Endothelial cell of umbilical vein (primary cell): ENCODE results near the gene SEMA5A. TPM values are rescaled to one million over a fixed set of nuclear protein-coding genes. Genes with fewer than 3 reads are reported as not detected.

ENCODE experiments used
- BruUV-seq: library from RNA; stranded (reverse); fragments of 400-500 nt; replicated peaks from 2 replicates; lab custom pipeline; 2021; lab: Mats Ljungman, UMichigan
- CTCF ChIA-PET: fragments of 300-600, 350-600 bp; sonication (Branson Sonifier 250); formaldehyde crosslinking; loops from one replicate; lab custom pipeline; 2021; ENCODE audit warnings: antibody characterized with exemption, inconsistent platforms; lab: Charles Lee
- POLR2A ChIA-PET: fragments of 300-600, 350-600 bp; sonication (Branson Sonifier 250); formaldehyde crosslinking; loops from one replicate; lab custom pipeline; 2021; ENCODE audit warnings: antibody characterized with exemption, inconsistent platforms; lab: Charles Lee
- DNase-seq: peaks from one replicate; pipeline ENCODE4 v3.0.0-alpha.2; 2011; ENCODE audit warnings: low read depth, low spot score
- FAIRE-seq: peaks from 2 replicates; lab custom pipeline; 2011; peaks lifted over from hg19 to GRCh38; lab: Jason Lieb, UNC
- H2AFZ ChIP-seq: 2 replicates; pipeline ENCODE4 v1.6.0; 2012; ENCODE audit warnings: low read depth, low read length, control low read depth, inconsistent platforms
- H3K27ac ChIP-seq: 2 replicates; pipeline ENCODE4 v1.5.1; 2011; ENCODE audit warnings: low read depth, mild to moderate bottlenecking, control low read depth, low read length, moderate library complexity; ENCODE audit not compliant: insufficient read depth
- H3K27me3 ChIP-seq, 2 experiments: 2 replicates each; pipeline versions ENCODE4 v1.6.0 to v1.6.1; 2011; ENCODE audit warnings: low read length in 2 of 2, mixed read lengths in 1 of 2; ENCODE audit not compliant: control insufficient read depth in 2 of 2, insufficient read depth in 2 of 2
- H3K36me3 ChIP-seq, 2 experiments: 2 replicates in 1 of 2; 3 replicates in 1 of 2; pipeline ENCODE4 v1.5.1; 2011; ENCODE audit warnings: low read length in 2 of 2, mild to moderate bottlenecking in 1 of 2, moderate library complexity in 1 of 2; ENCODE audit not compliant: control insufficient read depth in 2 of 2, insufficient read depth in 2 of 2; ENCODE audit errors: extremely low read depth in 1 of 2
- H3K4me1 ChIP-seq: 3 replicates; pipeline ENCODE4 v1.5.1; 2011; ENCODE audit warnings: mild to moderate bottlenecking, low read length; ENCODE audit not compliant: control insufficient read depth, insufficient read depth; ENCODE audit errors: extremely low read depth
- H3K4me2 ChIP-seq: 2 replicates; pipeline ENCODE4 v1.6.1; 2011; ENCODE audit warnings: low read length, control low read depth, mixed read lengths; ENCODE audit not compliant: insufficient read depth
- H3K4me3 ChIP-seq, 3 experiments: fragments of 200-600 bp in 1 of 3; sonication (generic), shearing (Covaris generic) in 1 of 3; replicated peaks in 1 of 3; 2 replicates each; pipeline ENCODE4 v1.5.1; 2011 to 2016; ENCODE audit warnings: control low read depth in 3 of 3, low read length in 3 of 3, mild to moderate bottlenecking in 2 of 3, inconsistent platforms in 1 of 3, low read depth in 1 of 3, moderate library complexity in 1 of 3; ENCODE audit not compliant: insufficient read depth in 1 of 3
- H3K79me2 ChIP-seq: 2 replicates; pipeline ENCODE4 v1.6.0; 2012; ENCODE audit warnings: low read length, inconsistent platforms; ENCODE audit not compliant: control insufficient read depth, insufficient read depth
- H3K9ac ChIP-seq: replicated peaks from 2 replicates; pipeline ENCODE3; 2011; ENCODE audit warnings: low read length, control low read depth; ENCODE audit not compliant: insufficient read depth; ENCODE audit errors: extremely low read depth
- H3K9me1 ChIP-seq: replicated peaks from 3 replicates; pipeline ENCODE4 v1.6.0; 2011; ENCODE audit warnings: mild to moderate bottlenecking, low read length; ENCODE audit not compliant: control insufficient read depth, insufficient read depth; ENCODE audit errors: extremely low read depth
- H3K9me3 ChIP-seq: replicated peaks from 2 replicates; pipeline ENCODE4 v1.5.1; 2012; ENCODE audit warnings: low read length, inconsistent platforms; ENCODE audit not compliant: control insufficient read depth, insufficient read depth
- H4K20me1 ChIP-seq: replicated peaks from 2 replicates; pipeline ENCODE3; 2011; ENCODE audit warnings: mild to moderate bottlenecking, low read length; ENCODE audit not compliant: control insufficient read depth, insufficient read depth; ENCODE audit errors: extremely low read depth
- EZH2 ChIP-seq: IDR thresholded peaks from 2 replicates; pipeline ENCODE4 v1.6.1; 2012; ENCODE audit warnings: borderline replicate concordance, low read depth, mild to moderate bottlenecking, moderate library complexity, low read length, inconsistent platforms; ENCODE audit not compliant: severe bottlenecking
- FOS ChIP-seq: IDR thresholded peaks from 2 replicates; pipeline ENCODE4 v1.6.1; 2011; ENCODE audit warnings: mild to moderate bottlenecking, low read length, moderate library complexity, borderline replicate concordance; ENCODE audit not compliant: insufficient read depth
- GATA2 ChIP-seq: IDR thresholded peaks from 2 replicates; pipeline ENCODE4 v1.7.0; 2011; ENCODE audit warnings: low read depth, mild to moderate bottlenecking, moderate library complexity, mixed read lengths, low read length; ENCODE audit not compliant: insufficient read length, insufficient read depth
- JUN ChIP-seq: IDR thresholded peaks from 2 replicates; pipeline ENCODE4 v1.6.1; 2011; ENCODE audit warnings: borderline replicate concordance, low read depth; ENCODE audit not compliant: insufficient read length, insufficient read depth
- MYC ChIP-seq: IDR thresholded peaks from one replicate; pipeline ENCODE4 v1.6.1; 2011; ENCODE audit warnings: mild to moderate bottlenecking, low read depth, low read length
- POLR2A ChIP-seq: IDR thresholded peaks from 2 replicates; pipeline ENCODE4 v1.6.1; 2012; ENCODE audit warnings: low read depth, mild to moderate bottlenecking, control low read depth, low read length
- POLR2AphosphoS5 ChIP-seq: IDR thresholded peaks from 2 replicates; pipeline ENCODE4 v1.6.1; 2012; ENCODE audit warnings: low read depth, mild to moderate bottlenecking, control low read depth, low read length, moderate library complexity; ENCODE audit not compliant: insufficient read depth
- dilution Hi-C: fragments of 300-500 bp; cut with MboI; formaldehyde crosslinking; loops from one replicate; pipeline ENCODE4 v1.15.0; 2019; ENCODE audit warnings: low sequenced_read_pairs; ENCODE audit not compliant: extremely low pct_ligation_motif_present
- intact Hi-C: fragments of 100-400 bp; cut with micrococcal nuclease; formaldehyde crosslinking; loops from one replicate; pipeline ENCODE4 v1.10.0; 2022
- polyA plus RNA-seq, 4 experiments: library from polyadenylated mRNA; depleted of rRNA in 3 of 4; stranded (reverse) in 3 of 4; unstranded in 1 of 4; fragments of >200 nt; gene quantifications; 2 replicates each; pipeline versions ENCODE4 v1.2.1 to v1.2.3, GENCODE V29; 2011 to 2012; ENCODE audit warnings: missing spikeins in 1 of 4
- total RNA-seq: library from RNA; stranded (reverse); gene quantifications from 2 replicates; pipeline ENCODE4 v1.2.3, GENCODE V29; 2021
- TF ChIP-seq, protein P1 (sequence below): IDR thresholded peaks from 2 replicates; pipeline ENCODE4 v1.6.1; 2011; ENCODE audit not compliant: insufficient read depth, insufficient read length
- TF ChIP-seq, protein P2 (sequence below), 2 donors: IDR thresholded peaks; 1 replicate in 1 of 2; 2 replicates in 1 of 2; pipeline ENCODE4 v1.5.1; 2011; ENCODE audit warnings: low read length in 2 of 2, mild to moderate bottlenecking in 2 of 2, moderate library complexity in 2 of 2, control low read depth in 1 of 2, inconsistent platforms in 1 of 2, low read depth in 1 of 2; ENCODE audit not compliant: insufficient read depth in 1 of 2; ENCODE audit errors: extremely low read depth in 1 of 2

The SEMA5A gene
- total and polyA plus RNA-seq, 2 donors (not counting 3 experiments of a cell fraction or from before 2014, with no cell fraction given): 0.04 to 0.06 TPM

DNA sequence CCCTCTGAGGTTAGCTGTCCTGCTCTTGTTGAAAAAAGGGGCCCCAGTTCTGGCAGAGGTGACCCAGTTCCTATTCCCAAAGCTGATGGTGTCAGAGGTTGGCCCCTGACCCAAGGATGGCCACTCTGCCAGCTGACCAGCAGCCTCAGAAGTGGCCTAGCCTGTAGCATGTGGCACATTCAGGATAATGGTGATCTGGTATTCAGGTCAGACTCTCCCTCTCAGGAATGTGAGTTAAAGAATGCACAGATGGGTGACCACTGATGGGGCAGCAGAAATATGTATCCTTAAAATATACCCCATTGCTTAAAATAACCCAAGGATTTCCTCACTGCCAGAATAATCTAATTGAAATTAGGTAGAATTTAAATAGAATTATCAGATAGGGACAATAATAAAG, 369.2 kb downstream of the SEMA5A start:
- TF ChIP-seq, protein P1, sequence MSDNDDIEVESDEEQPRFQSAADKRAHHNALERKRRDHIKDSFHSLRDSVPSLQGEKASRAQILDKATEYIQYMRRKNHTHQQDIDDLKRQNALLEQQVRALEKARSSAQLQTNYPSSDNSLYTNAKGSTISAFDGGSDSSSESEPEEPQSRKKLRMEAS: no peak
- TF ChIP-seq EZH2 (no peak), POLR2A (no peak), MYC (no peak), GATA2 (no peak), JUN (no peak), FOS (no peak), POLR2AphosphoS5 (no peak)
- TF ChIP-seq, protein P2, sequence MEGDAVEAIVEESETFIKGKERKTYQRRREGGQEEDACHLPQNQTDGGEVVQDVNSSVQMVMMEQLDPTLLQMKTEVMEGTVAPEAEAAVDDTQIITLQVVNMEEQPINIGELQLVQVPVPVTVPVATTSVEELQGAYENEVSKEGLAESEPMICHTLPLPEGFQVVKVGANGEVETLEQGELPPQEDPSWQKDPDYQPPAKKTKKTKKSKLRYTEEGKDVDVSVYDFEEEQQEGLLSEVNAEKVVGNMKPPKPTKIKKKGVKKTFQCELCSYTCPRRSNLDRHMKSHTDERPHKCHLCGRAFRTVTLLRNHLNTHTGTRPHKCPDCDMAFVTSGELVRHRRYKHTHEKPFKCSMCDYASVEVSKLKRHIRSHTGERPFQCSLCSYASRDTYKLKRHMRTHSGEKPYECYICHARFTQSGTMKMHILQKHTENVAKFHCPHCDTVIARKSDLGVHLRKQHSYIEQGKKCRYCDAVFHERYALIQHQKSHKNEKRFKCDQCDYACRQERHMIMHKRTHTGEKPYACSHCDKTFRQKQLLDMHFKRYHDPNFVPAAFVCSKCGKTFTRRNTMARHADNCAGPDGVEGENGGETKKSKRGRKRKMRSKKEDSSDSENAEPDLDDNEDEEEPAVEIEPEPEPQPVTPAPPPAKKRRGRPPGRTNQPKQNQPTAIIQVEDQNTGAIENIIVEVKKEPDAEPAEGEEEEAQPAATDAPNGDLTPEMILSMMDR (IDR thresholded peaks at IDR 0.05; ENCODE audit: extremely low read depth in 1 of 2, insufficient read depth in 1 of 2, low read depth in 1 of 2, low read length in 2 of 2): no peak
- POLR2A ChIA-PET: no interaction called here
- no peak overlapping the region for H2AFZ ChIP-seq
- no peaks in the 10 kb centered on the region for H3K36me3 ChIP-seq
- BruUV-seq: no TSS peak
- no peaks in the 10 kb centered on the region for H3K9me3 ChIP-seq
- no peaks in the 10 kb centered on the region for H3K79me2 ChIP-seq
- CTCF ChIA-PET: no interaction called here
- H3K9me1 ChIP-seq: no peaks in the 10 kb centered on the region
- H3K4me2 ChIP-seq: no peak overlapping the region
- H3K9ac ChIP-seq: no peak overlapping the region
- H3K4me3 ChIP-seq: no peak overlapping the region
- H3K27ac ChIP-seq: no peak overlapping the region
- H3K27me3 ChIP-seq: no peaks in the 10 kb centered on the region
- FAIRE-seq (no peak), DNase-seq (no peak)
- H3K4me1 ChIP-seq: no peaks in the 10 kb centered on the region
- H4K20me1 ChIP-seq: no peaks in the 10 kb centered on the region
- dilution Hi-C loops: no loop called here
- intact Hi-C loops: no loop called here
